ENCODE measurements around the gene ARHGEF37. TPM values are rescaled to one million over a fixed set of nuclear protein-coding genes. Genes with fewer than 3 reads are reported as not detected.
"Not testable (repeated sequence)": the region's sequence is repeated elsewhere in the genome, so short reads cannot be mapped to it uniquely, and the experiment has no call there.

ARHGEF37 gene
- total RNA-seq, 1 donor from 2014 or later = 1.1 TPM

- POLR2A ChIA-PET = no interaction called here
- ATAC-seq (ENCODE audit: low read depth) (no peak), DNase-seq (no peak)
- Mint-ChIP-seq H3K4me3 (no peak overlapping the region), H3K4me1 (peaks cover 3% of the 10 kb centered on the region), H3K9me3 (peaks cover 5% of the 10 kb centered on the region), H3K36me3 (ENCODE audit: low read depth) (peaks cover 2% of the 10 kb centered on the region), H3K27ac (no peak overlapping the region), H3K27me3 (no peaks in the 10 kb centered on the region)
- TF ChIP-seq, protein P1, sequence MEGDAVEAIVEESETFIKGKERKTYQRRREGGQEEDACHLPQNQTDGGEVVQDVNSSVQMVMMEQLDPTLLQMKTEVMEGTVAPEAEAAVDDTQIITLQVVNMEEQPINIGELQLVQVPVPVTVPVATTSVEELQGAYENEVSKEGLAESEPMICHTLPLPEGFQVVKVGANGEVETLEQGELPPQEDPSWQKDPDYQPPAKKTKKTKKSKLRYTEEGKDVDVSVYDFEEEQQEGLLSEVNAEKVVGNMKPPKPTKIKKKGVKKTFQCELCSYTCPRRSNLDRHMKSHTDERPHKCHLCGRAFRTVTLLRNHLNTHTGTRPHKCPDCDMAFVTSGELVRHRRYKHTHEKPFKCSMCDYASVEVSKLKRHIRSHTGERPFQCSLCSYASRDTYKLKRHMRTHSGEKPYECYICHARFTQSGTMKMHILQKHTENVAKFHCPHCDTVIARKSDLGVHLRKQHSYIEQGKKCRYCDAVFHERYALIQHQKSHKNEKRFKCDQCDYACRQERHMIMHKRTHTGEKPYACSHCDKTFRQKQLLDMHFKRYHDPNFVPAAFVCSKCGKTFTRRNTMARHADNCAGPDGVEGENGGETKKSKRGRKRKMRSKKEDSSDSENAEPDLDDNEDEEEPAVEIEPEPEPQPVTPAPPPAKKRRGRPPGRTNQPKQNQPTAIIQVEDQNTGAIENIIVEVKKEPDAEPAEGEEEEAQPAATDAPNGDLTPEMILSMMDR (IDR thresholded peaks at IDR 0.05) = no peak
- CTCF ChIA-PET = interaction anchor here (1.0 to 5.9 kb wide), 11 partner anchors 12 to 325 kb away, joined by 3 to 91 read pairs (median 9); partner anchors contain the start of gene PPARGC1B
- intact Hi-C loops (cut with micrococcal nuclease) = no loop called here
These were observed 85.0 kb downstream of the ARHGEF37 start for GRCh38 chr5:149666212-149666852.

- Mint-ChIP-seq H3K4me1 (peaks cover 5% of the 10 kb centered on the region), H3K27ac (no peak overlapping the region), H3K4me3 (no peak overlapping the region), H3K9me3 (peaks cover 8% of the 10 kb centered on the region), H3K27me3 (no peaks in the 10 kb centered on the region), H3K36me3 (ENCODE audit: low read depth) (peaks cover 2% of the 10 kb centered on the region)
- ATAC-seq (ENCODE audit: low read depth) (peak; percentile 50), DNase-seq (no peak)
- TF ChIP-seq, protein P1 (IDR thresholded peaks at IDR 0.05) = peak; percentile 94
- intact Hi-C loops (cut with micrococcal nuclease) = loop anchor here (1.0 kb wide), 5 partner anchors 13 to 161 kb away; no protein-coding TSS in a partner anchor
- ChIA-PET POLR2A (interaction anchor here (0.6 to 1.2 kb wide), 3 partner anchors 63 to 119 kb away, joined by 3 to 7 read pairs (median 3); partner anchors contain the start of gene PPARGC1B), CTCF (interaction anchor here (0.6 to 5.9 kb wide), 24 partner anchors 8 to 324 kb away, joined by 3 to 91 read pairs (median 4); partner anchors contain the start of gene PPARGC1B)
These were observed 86.0 kb downstream of the ARHGEF37 start for GRCh38 chr5:149667084-149667828.

DNA sequence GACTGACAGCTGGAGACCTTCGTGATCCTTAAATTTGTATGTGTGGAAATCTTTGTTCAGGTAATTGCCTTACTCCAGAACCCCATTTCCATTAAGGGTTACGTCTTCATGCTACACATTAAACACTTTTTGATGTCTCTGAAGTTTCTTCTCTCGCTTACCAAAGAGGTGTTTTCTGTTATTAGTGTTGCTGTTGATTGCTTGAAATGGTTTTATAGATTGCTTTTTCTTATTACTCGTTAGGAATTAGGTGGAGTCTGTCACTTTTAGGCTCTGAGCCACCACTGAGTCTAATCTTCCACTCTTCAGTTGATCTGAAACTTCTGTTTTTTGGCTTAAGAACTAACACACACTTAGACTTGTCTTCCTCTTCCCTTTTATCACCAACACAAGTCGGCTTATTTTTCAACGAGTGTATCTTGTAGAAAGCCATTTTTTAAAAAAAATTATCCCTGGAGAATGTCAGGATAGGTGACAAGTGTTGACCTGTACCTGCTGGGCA is 86.6 kb downstream of the ARHGEF37 start:
- Mint-ChIP-seq H3K27me3 (no peaks in the 10 kb centered on the region), H3K27ac (no peak overlapping the region), H3K4me3 (no peak overlapping the region), H3K4me1 (peaks cover 10% of the 10 kb centered on the region), H3K36me3 (ENCODE audit: low read depth) (peaks cover 2% of the 10 kb centered on the region), H3K9me3 (peaks cover 8% of the 10 kb centered on the region)
- TF ChIP-seq, protein P1 (IDR thresholded peaks at IDR 0.05) = no peak
- no peak for DNase-seq
- no peak for ATAC-seq (ENCODE audit: low read depth)
- intact Hi-C loops (cut with micrococcal nuclease) = loop anchor here (1.0 kb wide), 5 partner anchors 12 to 160 kb away; no protein-coding TSS in a partner anchor
- ChIA-PET POLR2A (interaction anchor here (0.8 to 1.2 kb wide), 2 partner anchors 62 to 64 kb away, joined by 3 read pairs; partner anchors contain the start of gene PPARGC1B), CTCF (interaction anchor here (0.7 to 5.9 kb wide), 17 partner anchors 11 to 185 kb away, joined by 3 to 91 read pairs (median 4); partner anchors contain the start of gene PPARGC1B)

DNA sequence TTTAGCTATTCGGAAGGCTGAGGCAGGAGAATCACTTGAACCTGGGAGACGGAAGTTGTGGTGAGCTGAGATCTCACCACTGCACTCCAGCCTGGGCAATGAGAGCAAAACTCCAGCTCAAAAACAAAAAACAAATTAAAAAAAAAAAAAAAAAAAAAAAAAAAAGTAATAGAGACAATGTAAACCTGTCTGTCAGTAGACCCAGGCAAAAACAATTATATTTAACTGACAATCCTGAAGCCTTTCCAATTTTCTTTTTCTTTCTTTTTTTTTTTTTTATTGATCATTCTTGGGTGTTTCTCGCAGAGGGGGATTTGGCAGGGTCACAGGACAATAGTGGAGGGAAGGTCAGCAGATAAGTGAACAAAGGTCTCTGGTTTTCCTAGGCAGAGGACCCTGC is 88.0 kb downstream of the ARHGEF37 start:
- CTCF ChIA-PET; DNase-seq; POLR2A ChIA-PET; intact Hi-C loops (cut with micrococcal nuclease); H3K9me3 Mint-ChIP-seq; H3K36me3 Mint-ChIP-seq (ENCODE audit: low read depth); H3K27me3 Mint-ChIP-seq; H3K27ac Mint-ChIP-seq; ATAC-seq (ENCODE audit: low read depth); H3K4me3 Mint-ChIP-seq: not testable (repeated sequence)
- peaks cover 18% of the 10 kb centered on the region for H3K4me1 Mint-ChIP-seq

DNA sequence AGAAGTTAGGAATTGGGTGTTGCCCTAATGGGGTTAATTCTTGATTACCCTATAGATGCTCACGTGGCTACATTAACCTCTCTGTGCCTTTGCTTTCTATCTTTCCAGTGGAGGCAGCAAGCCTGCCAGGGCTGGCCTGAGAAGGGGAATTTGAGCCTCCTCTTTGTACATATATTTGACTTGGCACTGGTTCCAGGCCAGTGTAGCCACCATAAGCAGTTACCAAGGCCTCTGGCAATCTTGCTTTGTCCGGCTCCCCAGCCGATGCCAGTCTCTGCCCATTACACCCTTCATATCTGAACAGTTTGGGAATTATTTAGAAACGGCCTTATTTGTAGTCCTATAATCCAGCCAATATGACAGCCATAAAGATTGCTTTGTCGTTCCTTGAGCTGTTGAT is 90.2 kb downstream of the ARHGEF37 start:
- intact Hi-C loops (cut with micrococcal nuclease) = no loop called here
- Mint-ChIP-seq H3K4me1 (peaks cover 32% of the 10 kb centered on the region), H3K4me3 (no peak overlapping the region), H3K36me3 (ENCODE audit: low read depth) (peaks cover 2% of the 10 kb centered on the region), H3K27ac (no peak overlapping the region), H3K27me3 (no peaks in the 10 kb centered on the region), H3K9me3 (peaks cover 8% of the 10 kb centered on the region)
- ChIA-PET CTCF (no interaction called here), POLR2A (no interaction called here)
- TF ChIP-seq, protein P1 (IDR thresholded peaks at IDR 0.05) = no peak
- DNase-seq (no peak), ATAC-seq (ENCODE audit: low read depth) (no peak)

All from activated B cell treated with CpG ODN at 0.5 μM for 24 hours (primary cell).